Sigmoid colon (tissue), 4 donors: ENCODE data around the gene GABARAPL1.
A peak's percentile ranks its signal among the peaks of the same experiment; 100 is the strongest.

Source experiments
- EP300 ChIP-seq, 4 donors: sonication (generic); formaldehyde crosslinking; IDR thresholded peaks; one replicate each; pipeline ENCODE4 v1.6.1; 2017; ENCODE audit warnings: antibody characterized with exemption in 4 of 4
- POLR2A ChIP-seq, 2 donors: fragments of 450-650 bp; IDR thresholded peaks; one replicate each; pipeline ENCODE4 v1.6.1; 2016; ENCODE audit warnings: antibody characterized with exemption in 2 of 2, mild to moderate bottlenecking in 2 of 2, moderate library complexity in 2 of 2
- TF ChIP-seq, protein P1 (sequence below), 4 experiments: fragments of 450-650 bp in 3 of 4; fragments of 200-600 bp in 1 of 4; IDR thresholded peaks; one replicate each; pipeline ENCODE4 v1.5.1; 2016 to 2019; ENCODE audit warnings: antibody characterized with exemption in 4 of 4, mild to moderate bottlenecking in 3 of 4, moderate library complexity in 2 of 4

DNA sequence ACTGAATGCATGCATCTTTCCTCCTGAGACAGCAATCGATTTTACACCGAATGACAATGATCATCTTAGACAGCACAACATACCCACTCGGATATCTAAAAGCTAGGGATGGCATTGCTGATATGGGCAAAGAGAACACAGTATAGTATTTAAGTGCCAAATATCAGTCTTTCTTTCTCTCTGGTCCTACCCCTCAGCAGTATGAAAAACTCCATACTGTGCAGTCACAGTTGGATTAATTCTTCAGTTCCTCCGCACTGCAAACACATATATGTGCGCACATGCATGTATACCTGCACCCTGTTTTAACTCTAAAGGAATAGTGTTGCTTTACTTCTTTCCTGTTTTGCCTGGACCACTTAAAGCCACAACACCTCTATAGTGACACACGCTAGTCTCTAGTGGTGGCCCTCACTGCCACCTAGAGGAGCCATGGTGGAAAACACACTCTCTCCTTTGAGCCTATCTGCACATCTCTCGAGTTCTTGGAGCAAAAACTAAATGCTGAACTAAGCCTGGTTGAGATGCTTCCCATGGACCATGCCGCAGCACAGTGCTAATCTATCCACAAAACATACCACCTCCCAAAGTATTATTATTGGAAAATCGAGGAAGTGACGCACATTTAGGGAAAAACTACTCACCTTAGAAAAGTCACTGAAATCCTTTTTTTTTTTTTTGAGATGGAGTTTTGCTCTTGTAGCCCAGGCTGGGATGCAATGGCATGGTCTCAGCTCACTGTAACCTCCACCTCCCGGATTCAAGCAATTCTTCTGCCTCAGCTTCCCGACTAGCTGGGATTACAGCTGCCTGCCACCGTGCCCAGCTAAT, 21.9 kb upstream of the GABARAPL1 start:
- TF ChIP-seq, protein P1, sequence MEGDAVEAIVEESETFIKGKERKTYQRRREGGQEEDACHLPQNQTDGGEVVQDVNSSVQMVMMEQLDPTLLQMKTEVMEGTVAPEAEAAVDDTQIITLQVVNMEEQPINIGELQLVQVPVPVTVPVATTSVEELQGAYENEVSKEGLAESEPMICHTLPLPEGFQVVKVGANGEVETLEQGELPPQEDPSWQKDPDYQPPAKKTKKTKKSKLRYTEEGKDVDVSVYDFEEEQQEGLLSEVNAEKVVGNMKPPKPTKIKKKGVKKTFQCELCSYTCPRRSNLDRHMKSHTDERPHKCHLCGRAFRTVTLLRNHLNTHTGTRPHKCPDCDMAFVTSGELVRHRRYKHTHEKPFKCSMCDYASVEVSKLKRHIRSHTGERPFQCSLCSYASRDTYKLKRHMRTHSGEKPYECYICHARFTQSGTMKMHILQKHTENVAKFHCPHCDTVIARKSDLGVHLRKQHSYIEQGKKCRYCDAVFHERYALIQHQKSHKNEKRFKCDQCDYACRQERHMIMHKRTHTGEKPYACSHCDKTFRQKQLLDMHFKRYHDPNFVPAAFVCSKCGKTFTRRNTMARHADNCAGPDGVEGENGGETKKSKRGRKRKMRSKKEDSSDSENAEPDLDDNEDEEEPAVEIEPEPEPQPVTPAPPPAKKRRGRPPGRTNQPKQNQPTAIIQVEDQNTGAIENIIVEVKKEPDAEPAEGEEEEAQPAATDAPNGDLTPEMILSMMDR (IDR thresholded peaks at IDR 0.05): peak; percentile 19 to 76 (median 62)
- TF ChIP-seq POLR2A (IDR thresholded peaks at IDR 0.05): no peak
- no peak for TF ChIP-seq EP300 (IDR thresholded peaks at IDR 0.05)
